Measurements from ENCODE around the gene CHMP6.

Gene CHMP6

GRCh38 chr17:80996422-80997305 is 5.0 kb downstream of the CHMP6 start:
- no peaks in the 10 kb centered on the region for H3K27me3 ChIP-seq (replicated peaks; ENCODE audit: control insufficient read depth, insufficient read depth, low read length, poor library complexity, severe bottlenecking)
- no peak overlapping the region for H3K27ac ChIP-seq (ENCODE audit: insufficient read depth, low read length, poor library complexity, severe bottlenecking)
- H3K4me1 ChIP-seq (ENCODE audit: control insufficient read depth, insufficient read depth, low read length, poor library complexity, severe bottlenecking): peaks cover 11% of the 10 kb centered on the region
- no peak for DNase-seq
- no peaks in the 10 kb centered on the region for H3K9me3 ChIP-seq (ENCODE audit: control insufficient read depth, low read length)
- H3K36me3 ChIP-seq (ENCODE audit: control insufficient read depth, insufficient read depth, low read length): peaks cover 52% of the 10 kb centered on the region
- H3K4me3 ChIP-seq (ENCODE audit: insufficient read depth, low read depth, low read length, poor library complexity, severe bottlenecking): no peak overlapping the region

- H3K36me3 ChIP-seq (ENCODE audit: control insufficient read depth, insufficient read depth, low read length): peaks cover 52% of the 10 kb centered on the region
- H3K27ac ChIP-seq (ENCODE audit: insufficient read depth, low read length, poor library complexity, severe bottlenecking): no peak overlapping the region
- no peak overlapping the region for H3K4me3 ChIP-seq (ENCODE audit: insufficient read depth, low read depth, low read length, poor library complexity, severe bottlenecking)
These were observed 5.9 kb downstream of the CHMP6 start for GRCh38 chr17:80997424-80998117.

GRCh38 chr17:80998118-80998747 is 6.6 kb downstream of the CHMP6 start:
- H3K4me3 ChIP-seq (ENCODE audit: insufficient read depth, low read depth, low read length, poor library complexity, severe bottlenecking): no peak overlapping the region

More at GRCh38 chr17:80997424-80998117, 5.9 kb downstream of the CHMP6 start:
- Histone ChIP-seq H3K27me3 (replicated peaks; ENCODE audit: control insufficient read depth, insufficient read depth, low read length, poor library complexity, severe bottlenecking) (no peaks in the 10 kb centered on the region), H3K9me3 (ENCODE audit: control insufficient read depth, low read length) (no peaks in the 10 kb centered on the region), H3K4me1 (ENCODE audit: control insufficient read depth, insufficient read depth, low read length, poor library complexity, severe bottlenecking) (peaks cover 7% of the 10 kb centered on the region)
- DNase-seq: no peak

GRCh38 chr17:80998748-80999535 is 7.3 kb downstream of the CHMP6 start:
- H3K27ac ChIP-seq (ENCODE audit: insufficient read depth, low read length, poor library complexity, severe bottlenecking): no peak overlapping the region
- DNase-seq: no peak
- no peak overlapping the region for H3K4me3 ChIP-seq (ENCODE audit: insufficient read depth, low read depth, low read length, poor library complexity, severe bottlenecking)
- H3K36me3 ChIP-seq (ENCODE audit: control insufficient read depth, insufficient read depth, low read length): peaks cover 52% of the 10 kb centered on the region
- no peaks in the 10 kb centered on the region for H3K27me3 ChIP-seq (replicated peaks; ENCODE audit: control insufficient read depth, insufficient read depth, low read length, poor library complexity, severe bottlenecking)
- peaks cover 6% of the 10 kb centered on the region for H3K4me1 ChIP-seq (ENCODE audit: control insufficient read depth, insufficient read depth, low read length, poor library complexity, severe bottlenecking)
- no peaks in the 10 kb centered on the region for H3K9me3 ChIP-seq (ENCODE audit: control insufficient read depth, low read length)

More at GRCh38 chr17:80998118-80998747, 6.6 kb downstream of the CHMP6 start:
- DNase-seq: no peak
- Histone ChIP-seq H3K36me3 (ENCODE audit: control insufficient read depth, insufficient read depth, low read length) (peaks cover 52% of the 10 kb centered on the region), H3K9me3 (ENCODE audit: control insufficient read depth, low read length) (no peaks in the 10 kb centered on the region), H3K4me1 (ENCODE audit: control insufficient read depth, insufficient read depth, low read length, poor library complexity, severe bottlenecking) (peaks cover under 1% of the 10 kb centered on the region), H3K27me3 (replicated peaks; ENCODE audit: control insufficient read depth, insufficient read depth, low read length, poor library complexity, severe bottlenecking) (no peaks in the 10 kb centered on the region), H3K27ac (ENCODE audit: insufficient read depth, low read length, poor library complexity, severe bottlenecking) (no peak overlapping the region)

GRCh38 chr17:80999536-81000333 is 8.1 kb downstream of the CHMP6 start:
- Histone ChIP-seq H3K27me3 (replicated peaks; ENCODE audit: control insufficient read depth, insufficient read depth, low read length, poor library complexity, severe bottlenecking) (no peaks in the 10 kb centered on the region), H3K4me3 (ENCODE audit: insufficient read depth, low read depth, low read length, poor library complexity, severe bottlenecking) (no peak overlapping the region), H3K9me3 (ENCODE audit: control insufficient read depth, low read length) (no peaks in the 10 kb centered on the region), H3K36me3 (ENCODE audit: control insufficient read depth, insufficient read depth, low read length) (peaks cover 52% of the 10 kb centered on the region), H3K4me1 (ENCODE audit: control insufficient read depth, insufficient read depth, low read length, poor library complexity, severe bottlenecking) (peaks cover 11% of the 10 kb centered on the region), H3K27ac (ENCODE audit: insufficient read depth, low read length, poor library complexity, severe bottlenecking) (no peak overlapping the region)
- DNase-seq: no peak

- no peak for DNase-seq
- Histone ChIP-seq H3K27ac (ENCODE audit: insufficient read depth, low read length, poor library complexity, severe bottlenecking) (no peak overlapping the region), H3K27me3 (replicated peaks; ENCODE audit: control insufficient read depth, insufficient read depth, low read length, poor library complexity, severe bottlenecking) (no peaks in the 10 kb centered on the region), H3K9me3 (ENCODE audit: control insufficient read depth, low read length) (no peaks in the 10 kb centered on the region), H3K36me3 (ENCODE audit: control insufficient read depth, insufficient read depth, low read length) (peaks cover 48% of the 10 kb centered on the region), H3K4me1 (ENCODE audit: control insufficient read depth, insufficient read depth, low read length, poor library complexity, severe bottlenecking) (peaks cover 11% of the 10 kb centered on the region), H3K4me3 (ENCODE audit: insufficient read depth, low read depth, low read length, poor library complexity, severe bottlenecking) (no peak overlapping the region)
These were observed 8.6 kb downstream of the CHMP6 start for GRCh38 chr17:81000334-81000630.

GRCh38 chr17:81000631-81001357 is 9.2 kb downstream of the CHMP6 start:
- no peak for DNase-seq
- no peak overlapping the region for H3K4me3 ChIP-seq (ENCODE audit: insufficient read depth, low read depth, low read length, poor library complexity, severe bottlenecking)
- peaks cover 11% of the 10 kb centered on the region for H3K4me1 ChIP-seq (ENCODE audit: control insufficient read depth, insufficient read depth, low read length, poor library complexity, severe bottlenecking)
- no peaks in the 10 kb centered on the region for H3K27me3 ChIP-seq (replicated peaks; ENCODE audit: control insufficient read depth, insufficient read depth, low read length, poor library complexity, severe bottlenecking)
- peaks cover 43% of the 10 kb centered on the region for H3K36me3 ChIP-seq (ENCODE audit: control insufficient read depth, insufficient read depth, low read length)
- no peaks in the 10 kb centered on the region for H3K9me3 ChIP-seq (ENCODE audit: control insufficient read depth, low read length)
- no peak overlapping the region for H3K27ac ChIP-seq (ENCODE audit: insufficient read depth, low read length, poor library complexity, severe bottlenecking)

GRCh38 chr17:81002013-81002384 is 10.4 kb downstream of the CHMP6 start:
- H3K4me3 ChIP-seq (ENCODE audit: insufficient read depth, low read depth, low read length, poor library complexity, severe bottlenecking): no peak overlapping the region
- DNase-seq: no peak
- peaks cover 32% of the 10 kb centered on the region for H3K36me3 ChIP-seq (ENCODE audit: control insufficient read depth, insufficient read depth, low read length)
- H3K27me3 ChIP-seq (replicated peaks; ENCODE audit: control insufficient read depth, insufficient read depth, low read length, poor library complexity, severe bottlenecking): no peaks in the 10 kb centered on the region
- peaks cover 11% of the 10 kb centered on the region for H3K4me1 ChIP-seq (ENCODE audit: control insufficient read depth, insufficient read depth, low read length, poor library complexity, severe bottlenecking)
- H3K27ac ChIP-seq (ENCODE audit: insufficient read depth, low read length, poor library complexity, severe bottlenecking): no peak overlapping the region
- H3K9me3 ChIP-seq (ENCODE audit: control insufficient read depth, low read length): no peaks in the 10 kb centered on the region
